ENCODE results near the gene CDC42SE2.
A peak's percentile ranks its signal among the peaks of the same experiment; 100 is the strongest.
"Not testable (repeated sequence)": the region's sequence is repeated elsewhere in the genome, so short reads cannot be mapped to it uniquely, and the experiment has no call there.

CDC42SE2 gene

DNA sequence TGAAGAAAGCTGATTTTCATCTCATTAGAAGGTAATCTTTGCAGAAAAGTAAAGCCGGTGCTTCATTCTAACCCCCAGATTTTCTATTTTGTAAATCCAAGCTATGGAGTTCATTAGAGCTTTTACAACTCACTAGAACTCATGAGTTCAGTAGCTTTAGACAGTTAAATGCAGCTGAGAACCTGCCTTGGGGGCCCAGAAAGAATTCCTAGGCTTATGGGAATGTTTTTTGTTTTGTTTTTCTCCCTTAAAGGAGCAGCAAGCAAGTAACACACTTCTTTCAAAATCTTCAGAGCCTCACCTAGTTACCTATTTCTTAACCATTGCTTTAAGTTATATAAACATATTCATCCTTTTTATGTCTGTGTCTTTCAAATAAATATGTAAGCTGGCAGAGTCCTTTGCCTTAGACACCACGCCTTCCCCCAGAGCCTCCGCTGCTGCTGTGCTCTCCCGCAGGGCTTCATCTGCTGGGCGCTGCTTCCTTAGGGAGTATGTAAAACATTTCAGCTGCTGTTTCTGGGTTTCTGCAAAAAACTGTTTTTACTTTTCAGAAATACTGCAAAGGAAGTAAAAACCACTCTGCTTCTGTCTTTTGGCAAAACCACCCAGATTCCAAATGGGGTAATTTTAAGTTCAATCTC, 132.9 kb downstream of the CDC42SE2 start:
- no peak for DNase-seq

DNA sequence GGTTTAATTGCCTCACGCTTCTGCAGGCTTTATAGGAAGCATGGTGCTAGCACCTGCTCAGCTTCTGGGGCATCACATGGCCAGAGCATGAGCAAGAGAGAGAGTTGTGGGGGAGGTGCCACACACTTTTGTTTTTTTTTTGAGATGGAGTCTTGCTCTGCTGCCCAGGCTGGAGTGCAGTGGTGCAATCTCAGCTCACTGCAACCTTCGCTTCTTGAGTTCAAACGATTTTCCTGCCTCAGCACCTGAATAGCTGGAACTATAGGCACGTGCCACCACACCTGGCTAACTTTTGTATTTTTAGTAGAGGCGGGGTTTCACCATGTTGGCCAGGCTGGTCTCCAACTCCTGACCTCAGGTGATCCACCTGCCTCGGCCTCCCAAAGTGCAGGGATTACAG, 135.2 kb downstream of the CDC42SE2 start:
- DNase-seq: not testable (repeated sequence)

DNA sequence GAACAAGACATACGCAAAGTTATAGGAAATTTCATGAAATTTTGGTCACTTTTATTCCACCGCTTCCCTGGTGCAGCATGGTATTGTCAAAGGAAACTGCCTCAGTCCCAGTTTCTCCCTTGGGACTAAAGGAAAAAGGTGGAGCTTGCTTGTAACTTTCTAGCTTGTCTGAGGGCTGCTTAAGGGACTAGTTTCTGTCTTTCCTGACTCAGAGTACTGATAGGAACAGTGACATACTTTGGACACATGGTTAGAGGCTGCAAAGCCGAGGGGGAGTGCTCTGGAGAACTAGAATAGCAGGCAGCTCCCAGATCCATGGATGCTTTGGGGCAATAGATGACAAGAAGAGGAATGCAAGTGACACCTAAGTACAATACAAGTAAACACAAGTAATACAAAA, 136.7 kb downstream of the CDC42SE2 start:
- DNase-seq: no peak

DNA sequence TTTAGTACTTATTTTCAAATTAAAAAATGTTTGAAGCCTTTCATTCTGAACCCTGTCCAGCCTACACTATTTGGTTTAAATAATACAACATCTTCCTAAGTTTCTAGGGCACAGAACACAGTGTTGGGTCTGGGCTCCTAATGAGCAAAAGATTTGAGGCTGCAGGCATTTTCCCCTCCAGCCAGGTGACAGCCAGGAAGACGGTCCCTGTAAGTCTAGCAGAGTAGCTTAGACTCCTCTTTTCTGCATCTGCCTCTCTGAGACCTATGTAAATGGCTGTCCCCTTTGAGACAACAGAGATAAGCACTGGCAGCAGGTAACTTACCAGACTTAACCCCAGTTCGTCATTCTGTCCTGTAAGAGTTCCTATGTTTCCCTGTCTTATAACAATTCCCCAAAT, 141.8 kb downstream of the CDC42SE2 start:
- no peak for DNase-seq

DNA sequence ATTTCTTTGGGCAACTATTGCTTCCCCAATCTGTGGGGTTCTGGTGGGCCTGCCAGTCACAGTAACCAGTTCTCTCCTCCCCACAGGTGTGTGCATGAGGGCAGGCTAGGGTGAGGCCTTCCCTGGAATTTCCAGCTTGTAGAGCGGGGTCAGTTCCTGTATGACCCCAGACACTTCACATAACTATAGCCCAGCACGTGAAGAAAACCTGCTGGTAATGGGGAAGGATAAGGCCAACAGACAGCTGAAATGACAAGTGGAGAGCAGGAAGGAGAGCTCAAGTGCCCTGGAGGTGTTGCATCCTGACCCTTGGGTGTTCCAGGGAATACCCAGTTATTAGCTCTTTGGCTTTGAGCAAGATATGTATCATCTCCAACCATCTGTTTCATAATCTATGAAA, 142.2 kb downstream of the CDC42SE2 start:
- no peak for DNase-seq

DNA sequence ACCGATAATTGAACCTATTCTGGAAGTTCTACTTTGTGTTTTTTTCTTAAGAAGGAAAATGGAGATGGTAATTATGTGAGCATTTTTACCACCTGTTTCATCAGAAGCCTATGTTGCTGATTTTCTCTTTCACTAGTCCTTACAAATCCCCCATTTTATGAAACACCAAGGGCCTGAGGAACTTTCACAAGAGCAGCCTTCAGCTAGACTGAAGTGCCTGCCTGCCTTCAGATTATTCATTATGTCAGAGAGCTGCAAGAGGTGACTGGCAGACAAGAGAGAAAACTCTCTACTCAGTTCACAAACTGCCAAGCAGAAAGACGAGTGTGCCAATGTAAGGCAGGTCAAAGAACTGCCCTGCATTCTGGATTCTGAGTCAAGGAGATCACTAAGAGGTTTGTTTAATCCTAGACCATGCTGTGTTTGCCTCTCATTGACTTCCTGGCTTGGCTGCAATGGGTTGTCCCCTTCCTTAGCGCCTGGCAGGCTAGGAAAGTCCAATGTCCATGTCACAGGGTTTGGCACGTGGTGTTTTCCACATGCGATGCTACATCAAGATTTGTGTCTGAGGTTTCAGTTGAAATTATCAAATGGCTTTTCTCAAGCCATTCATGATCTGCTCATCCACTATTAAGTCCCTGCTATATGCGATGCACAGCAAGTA, 143.3 kb downstream of the CDC42SE2 start:
- no peak for DNase-seq

DNA sequence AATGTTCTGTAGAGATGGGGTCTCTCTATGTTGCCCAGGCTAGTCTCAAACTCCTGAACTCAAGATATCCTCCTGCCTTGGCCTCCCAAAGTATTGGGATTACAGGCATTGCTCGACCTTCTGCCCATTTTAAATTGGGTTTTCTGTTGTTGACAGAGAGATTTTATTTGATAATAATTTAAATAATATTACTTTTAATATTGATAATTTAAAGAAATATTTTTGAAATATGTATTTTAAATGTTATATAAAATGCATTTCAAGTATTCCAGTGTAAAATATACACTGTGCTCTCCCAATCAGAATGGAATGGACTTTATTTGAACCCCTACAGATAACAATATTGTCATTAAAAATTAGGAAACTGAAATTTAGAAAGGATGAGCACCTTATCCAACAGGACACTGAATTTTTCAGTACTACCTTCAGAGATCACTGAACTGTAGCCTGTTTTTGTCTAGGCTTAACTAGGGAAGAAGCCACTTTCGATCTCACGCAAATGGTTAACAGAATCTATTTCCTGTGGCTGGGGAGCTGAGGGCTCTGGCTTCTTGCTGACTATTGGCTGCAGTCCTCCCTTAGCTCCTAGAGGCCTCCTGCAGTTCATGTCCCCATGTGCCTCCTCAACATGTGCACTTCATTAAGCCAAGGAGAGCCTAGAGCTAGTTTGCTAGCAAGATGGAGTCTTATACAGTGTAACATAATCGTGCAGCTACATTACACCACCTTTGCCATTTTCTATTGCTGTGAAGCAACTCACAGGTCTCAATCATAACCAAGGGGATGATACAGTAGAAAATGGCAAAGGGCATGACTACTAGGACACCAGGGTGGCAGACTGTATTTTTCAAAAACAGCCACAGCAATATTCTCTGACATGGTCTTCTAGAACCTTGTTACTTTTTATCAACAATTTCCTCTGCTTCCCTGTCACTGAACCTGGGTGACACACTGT, 150.0 kb downstream of the CDC42SE2 start:
- DNase-seq: no peak

DNA sequence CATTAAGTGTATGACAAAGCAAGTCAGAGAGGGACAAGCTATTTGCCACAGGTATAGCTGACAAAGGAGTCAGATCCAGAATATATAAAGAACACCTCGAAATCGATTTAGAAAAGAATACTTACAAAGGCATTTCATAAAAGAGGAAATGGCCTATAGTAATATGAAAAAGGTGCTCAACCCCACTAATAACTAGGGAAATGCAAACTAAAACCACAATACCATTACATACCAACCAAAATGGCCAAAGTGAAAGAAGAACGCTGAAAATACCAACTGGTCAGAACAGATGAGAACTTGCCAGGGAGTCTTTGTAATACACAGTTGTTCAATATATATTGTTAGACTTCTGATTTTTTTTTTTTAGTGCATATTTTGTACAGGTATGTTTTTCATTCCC, 152.9 kb downstream of the CDC42SE2 start:
- no peak for DNase-seq

DNA sequence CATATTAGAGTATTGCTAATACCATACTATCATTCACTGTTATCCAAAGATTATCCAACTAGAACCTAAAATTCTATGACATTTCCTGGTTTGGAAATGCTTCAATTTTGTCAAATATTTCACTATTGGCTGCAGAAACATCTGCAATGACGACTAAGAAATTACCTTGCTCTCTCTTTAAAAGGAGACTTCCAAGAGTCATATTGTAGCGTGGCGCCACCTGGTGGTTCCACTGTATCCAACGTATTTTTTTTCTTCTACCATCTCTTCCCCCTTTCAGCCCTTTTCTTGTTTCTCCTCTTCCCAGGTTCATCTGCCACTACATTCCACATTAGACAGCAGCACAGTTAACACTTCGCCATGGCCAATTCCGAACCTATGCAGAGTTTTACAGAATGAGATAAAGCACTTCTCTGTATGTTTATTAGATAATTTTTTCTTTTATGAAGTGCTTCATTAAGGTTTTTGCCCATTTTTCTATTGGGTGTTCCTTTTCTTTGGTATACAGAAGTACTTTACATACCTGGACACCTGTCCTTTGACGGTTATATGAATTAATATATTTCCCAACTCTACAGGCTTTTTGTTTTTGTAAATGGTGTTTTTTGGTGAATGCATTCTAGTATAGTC, 153.5 kb downstream of the CDC42SE2 start:
- DNase-seq: peak; percentile 44

DNA sequence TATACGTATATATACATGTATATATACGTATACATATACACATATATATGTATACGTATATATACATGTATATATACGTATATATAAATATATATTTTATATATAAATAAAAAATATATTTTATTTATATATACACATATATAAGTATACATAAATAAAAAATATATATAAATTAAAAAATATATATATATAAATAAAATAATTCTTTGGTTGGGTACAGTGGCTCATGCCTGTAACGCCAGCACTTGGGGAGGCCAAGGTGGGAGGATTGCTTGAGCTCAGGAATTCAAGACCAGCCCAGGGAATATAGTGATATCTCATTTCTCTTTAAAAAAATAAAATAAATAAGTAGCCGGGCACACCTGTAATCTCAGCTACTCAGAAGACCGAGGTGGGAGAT, 155.0 kb downstream of the CDC42SE2 start:
- DNase-seq: no peak

DNA sequence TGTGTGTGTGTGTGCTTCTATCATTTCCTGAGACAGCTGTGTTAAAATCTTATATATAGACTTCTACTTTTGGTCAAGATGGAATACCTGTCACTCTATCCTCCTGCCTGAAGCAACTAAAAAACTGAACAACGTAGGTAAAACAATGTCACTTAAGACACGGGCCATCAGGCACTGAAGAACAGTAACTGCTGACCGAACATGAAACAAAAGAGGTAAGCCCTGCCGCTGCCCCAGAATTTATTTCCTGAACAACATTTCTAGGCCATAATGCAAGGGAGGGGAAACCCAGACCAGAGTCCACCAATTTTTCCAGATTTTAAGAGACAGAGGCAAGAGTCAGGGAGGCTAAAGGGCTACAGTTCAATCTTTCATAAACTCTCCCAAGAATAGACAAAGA, 156.0 kb downstream of the CDC42SE2 start:
- no peak for DNase-seq

DNA sequence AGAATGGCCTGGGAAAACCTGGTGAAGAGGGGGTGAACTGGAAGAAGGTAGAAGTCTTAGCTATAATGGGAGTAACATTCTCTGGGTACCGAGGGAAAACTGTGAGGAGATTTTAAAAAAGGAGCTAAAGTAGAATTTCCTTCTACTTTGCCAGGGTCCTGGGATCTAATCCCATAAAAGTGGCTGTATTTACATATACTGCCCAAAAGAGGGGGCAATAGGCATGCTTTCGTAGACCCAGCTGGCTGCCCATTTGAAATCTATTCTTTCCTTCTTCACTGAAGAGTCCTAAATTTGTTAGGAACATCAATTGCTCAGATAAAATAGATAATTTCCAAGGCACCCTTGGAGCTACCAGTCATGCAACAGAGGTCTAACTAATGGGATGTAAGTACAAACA, 159.2 kb downstream of the CDC42SE2 start:
- DNase-seq: no peak

DNA sequence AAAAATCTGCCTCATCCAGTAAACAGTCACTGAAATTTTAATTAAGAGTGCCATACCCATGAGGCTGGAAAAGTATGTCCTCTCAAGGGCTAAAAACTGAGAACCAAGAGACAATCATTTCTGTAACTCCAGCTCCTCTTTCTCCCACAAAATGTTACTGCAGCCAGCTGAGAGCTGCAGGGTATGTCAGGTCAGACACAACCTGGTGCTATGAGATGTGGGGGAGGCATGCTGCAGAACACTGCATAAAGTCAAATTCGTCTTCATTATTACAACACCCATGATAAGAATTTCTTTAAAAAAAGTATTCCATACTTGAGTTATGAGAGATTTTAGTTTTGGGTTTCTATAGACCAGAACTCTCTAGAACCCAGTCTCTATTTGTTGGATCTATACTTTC, 162.2 kb downstream of the CDC42SE2 start:
- no peak for DNase-seq

DNA sequence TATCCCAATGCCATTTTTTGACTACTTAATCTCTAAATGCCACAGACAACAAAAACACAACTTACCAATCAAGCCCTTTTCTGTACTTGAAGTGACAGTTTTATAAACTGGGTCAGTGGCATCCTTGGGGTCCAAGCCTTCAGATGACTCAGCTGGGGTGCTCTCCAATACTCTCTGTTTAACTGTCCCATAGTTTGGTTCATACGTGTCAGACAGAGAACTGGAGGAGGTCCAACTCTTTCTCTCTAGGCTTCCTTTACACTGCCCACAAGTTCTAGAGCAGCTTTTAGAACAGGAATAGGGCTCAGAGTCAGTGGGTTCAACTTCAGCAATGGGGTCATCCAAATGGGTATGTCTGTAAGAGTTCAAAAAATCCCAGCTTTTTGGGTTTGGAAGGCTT, 166.9 kb downstream of the CDC42SE2 start:
- DNase-seq: no peak

DNA sequence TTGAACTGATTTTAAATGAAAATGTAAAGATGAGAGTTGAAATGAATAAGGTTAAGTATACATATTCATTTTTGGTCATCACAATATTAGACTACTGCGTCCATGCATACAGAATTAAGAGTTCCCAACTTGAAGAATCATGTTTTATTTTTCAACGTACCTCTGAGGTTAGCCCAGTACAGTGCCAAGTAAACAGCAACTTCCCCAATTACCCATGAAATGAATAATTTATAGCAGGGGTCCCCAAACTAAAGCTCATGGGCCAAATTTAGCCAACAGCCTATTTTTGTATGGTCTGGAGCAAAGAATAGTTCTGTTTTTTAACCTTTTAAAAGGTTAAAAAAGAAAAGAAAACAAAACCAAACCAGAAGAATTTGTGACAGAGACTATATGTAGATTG, 167.9 kb downstream of the CDC42SE2 start:
- DNase-seq: no peak

DNA sequence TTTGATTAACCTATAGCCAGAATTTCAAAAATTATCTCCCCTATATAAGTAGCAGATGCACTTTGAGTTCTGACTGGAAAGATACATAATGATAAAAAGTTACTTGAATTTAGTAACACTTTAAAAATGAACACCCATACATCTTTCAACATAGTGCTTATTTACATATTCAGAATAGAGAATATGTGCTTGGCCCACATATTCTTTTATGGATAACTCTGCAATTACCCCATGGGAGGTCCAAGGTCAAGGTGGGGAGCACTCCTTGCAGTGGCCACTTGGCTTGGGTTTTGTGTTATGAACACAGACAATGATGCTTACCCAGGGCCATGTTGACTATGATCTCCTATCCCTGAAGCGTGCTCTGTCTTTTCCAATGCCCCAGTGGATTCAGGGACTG, 169.3 kb downstream of the CDC42SE2 start:
- no peak for DNase-seq

DNA sequence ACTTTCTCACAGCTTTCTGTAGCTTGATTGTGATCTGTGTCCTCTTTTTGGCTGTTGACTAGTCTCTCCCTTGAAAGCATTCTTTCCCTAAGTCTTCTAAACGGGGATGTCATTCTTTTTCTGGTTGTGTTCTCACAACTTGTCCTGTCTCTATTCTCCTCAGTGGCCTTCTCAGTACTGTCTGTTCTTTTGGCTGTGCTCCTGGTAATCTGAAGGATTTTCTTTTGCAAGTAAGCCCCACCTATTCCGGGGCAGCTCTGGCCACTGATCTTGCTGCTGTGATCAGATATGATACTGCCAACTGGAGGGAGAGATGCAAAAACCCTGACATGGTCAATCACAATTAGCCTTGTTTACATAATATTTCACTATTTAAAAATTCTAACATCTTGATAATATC, 172.2 kb downstream of the CDC42SE2 start:
- DNase-seq: no peak

DNA sequence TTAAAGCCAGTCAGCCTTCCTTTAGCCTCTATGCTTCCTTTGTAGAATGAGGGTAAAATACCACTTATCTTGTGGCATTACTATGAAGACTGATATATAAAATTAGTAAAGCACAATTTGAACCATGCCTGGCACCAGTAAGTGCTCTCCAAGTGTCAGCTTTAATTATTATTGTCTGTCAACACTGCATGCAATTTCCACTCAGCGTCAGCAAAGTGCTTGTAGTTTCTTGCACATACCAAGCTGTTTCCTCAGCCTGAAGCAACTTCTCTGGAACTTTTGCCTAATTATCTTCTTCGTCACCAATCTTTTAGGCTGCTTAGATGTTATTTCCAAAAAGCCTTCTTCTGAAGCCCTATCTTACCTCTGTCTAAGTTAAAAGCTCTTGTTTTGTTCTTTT, 177.3 kb downstream of the CDC42SE2 start:
- DNase-seq: no peak
